Measurements from ENCODE around the gene CD55. TPM values are rescaled to one million over a fixed set of nuclear protein-coding genes. Genes with fewer than 3 reads are reported as not detected.

Gene CD55
- polyA plus RNA-seq, 1 of the 3 experiments (the other 2 are of a cell fraction), result 10.4 TPM

GRCh38 chr1:207309745-207310273 is 11.7 kb upstream of the CD55 start:
- Histone ChIP-seq H3K79me2 (ENCODE audit: insufficient read depth) (no peaks in the 10 kb centered on the region), H2AFZ (ENCODE audit: low read depth) (peak overlapping the region; percentile 43; the same call in 1 of the 2 replicates), H3K9me3 (no peaks in the 10 kb centered on the region), H3K4me1 (ENCODE audit: control insufficient read depth in 1 of 2, insufficient read depth in 2 of 2, low read depth in 1 of 2, low read length in 1 of 2) (peaks cover 5 to 7% of the 10 kb centered on the region in 2 experiments; a peak in 2 of 4 replicates), H4K20me1 (ENCODE audit: insufficient read depth) (no peaks in the 10 kb centered on the region), H3K4me3 (ENCODE audit: low read depth in 2 of 2, low read length in 1 of 2) (no peak overlapping the region), H3K4me2 (peak overlapping the region; percentile 38; the same call in 1 of the 2 replicates), H3K27me3 (ENCODE audit: insufficient read depth) (peaks cover 13% of the 10 kb centered on the region; the same call in 1 of the 2 replicates), H3K9me2 (no peaks in the 10 kb centered on the region), H3K36me3 (replicated peaks in 1 of 2; ENCODE audit: control insufficient read depth in 1 of 2, insufficient read depth in 2 of 2, low read length in 1 of 2) (no peaks in the 10 kb centered on the region), H3K27ac (ENCODE audit: low read depth in 2 of 2, low read length in 1 of 2) (peak overlapping the region; percentile 40 to 90), H3F3A (replicated peaks; ENCODE audit: insufficient read depth) (peaks cover 8% of the 10 kb centered on the region), H3K9ac (no peak overlapping the region)
- no peak for DNase-seq
- ChIA-PET CTCF (no interaction called here), POLR2A (no interaction called here)
- 4% methylated on average over 4 of the region's 4 CpGs for WGBS (ENCODE audit: low lambda C conversion rate)
- TF ChIP-seq RCOR1 (IDR thresholded peaks at IDR 0.05; ENCODE audit: low read length) (no peak), MEF2A (IDR thresholded peaks at IDR 0.05; ENCODE audit: borderline replicate concordance, low read depth) (no peak), IRF3 (IDR thresholded peaks at IDR 0.05; ENCODE audit: low read depth, low read length) (no peak), FOXM1 (IDR thresholded peaks at IDR 0.05; ENCODE audit: low read depth) (no peak), MXI1 (IDR thresholded peaks at IDR 0.05; ENCODE audit: low read depth, low read length) (no peak), CTCF (IDR thresholded peaks at IDR 0.05) (no peak), YY1 (IDR thresholded peaks at IDR 0.05; ENCODE audit: low read depth) (no peak), SMC3 (IDR thresholded peaks at IDR 0.05; ENCODE audit: low read depth, low read length) (no peak), JUND (IDR thresholded peaks at IDR 0.05) (peak; percentile 71), NRF1 (IDR thresholded peaks at IDR 0.05; ENCODE audit: low read depth, low read length) (no peak), TAF1 (IDR thresholded peaks at IDR 0.05; ENCODE audit: borderline replicate concordance, low read depth, low read length) (no peak), GABPA (IDR thresholded peaks at IDR 0.05; ENCODE audit: low read depth) (no peak), NFIC (IDR thresholded peaks at IDR 0.05; ENCODE audit: borderline replicate concordance) (no peak), EZH2phosphoT487 (IDR thresholded peaks at IDR 0.05; ENCODE audit: borderline replicate concordance, low read depth) (no peak), REST (IDR thresholded peaks at IDR 0.05; ENCODE audit: low read depth, low read length) (no peak), RAD21 (IDR thresholded peaks at IDR 0.05; ENCODE audit: low read length) (no peak), PBX3 (IDR thresholded peaks at IDR 0.05) (peak; percentile 27; the same call in 1 of the 2 replicates), FOXJ3 (CRISPR knock-in tag; IDR thresholded peaks at IDR 0.05) (no peak), TEAD4 (IDR thresholded peaks at IDR 0.05; ENCODE audit: borderline replicate concordance, insufficient read depth) (no peak), POLR2AphosphoS5 (IDR thresholded peaks at IDR 0.05; ENCODE audit: low read depth, low read length) (no peak), RFX5 (IDR thresholded peaks at IDR 0.05; ENCODE audit: low read length) (no peak), RXRA (IDR thresholded peaks at IDR 0.05; ENCODE audit: borderline replicate concordance, low read depth) (no peak), ELF1 (IDR thresholded peaks at IDR 0.05) (no peak), SIN3A (IDR thresholded peaks at IDR 0.05; ENCODE audit: borderline replicate concordance, low read depth, low read length) (no peak), MAX (IDR thresholded peaks at IDR 0.05; ENCODE audit: low read depth) (0 out of 2 replicates have a peak, but pooled peaks have one; percentile 22), USF2 (IDR thresholded peaks at IDR 0.05; ENCODE audit: borderline replicate concordance, low read depth, low read length) (no peak), FOSL2 (IDR thresholded peaks at IDR 0.05; ENCODE audit: borderline replicate concordance, low read depth) (peak; percentile 58; the same call in 1 of the 2 replicates)
